Stimulated activated naive B cell treated with anti-CD40 and anti-IgM and Interleukin-4, amounts not matched to agents 10 μg/mL and 1 μg/mL and 100 μg/mL, for 72 hours (primary cell): ENCODE results near the gene ANKS1A.

Experiments
- ATAC-seq, 2 donors: fragments of 150-1000 bp; cut with Tn5 transposase; replicated peaks; 2 replicates each; pipeline ENCODE4 v1.10.0; 2021; ENCODE audit warnings: moderate library complexity in 1 of 2
- DNase-seq: peaks from one replicate; pipeline ENCODE4 v3.0.0; 2021
- H3K27ac Mint-ChIP-seq: one replicate; pipeline ENCODE4 v1.8.0; 2022; ENCODE audit warnings: mild to moderate bottlenecking, mixed read lengths
- H3K27me3 Mint-ChIP-seq, 2 donors: one replicate each; pipeline ENCODE4 v1.8.0; 2022; ENCODE audit warnings: mixed read lengths in 2 of 2
- H3K36me3 Mint-ChIP-seq, 2 donors: one replicate each; pipeline ENCODE4 v1.8.0; 2022; ENCODE audit warnings: mixed read lengths in 2 of 2, mild to moderate bottlenecking in 1 of 2
- H3K4me1 Mint-ChIP-seq, 2 donors: one replicate each; pipeline ENCODE4 v1.8.0; 2022; ENCODE audit warnings: mixed read lengths in 2 of 2, mild to moderate bottlenecking in 1 of 2
- H3K4me3 Mint-ChIP-seq, 2 donors: one replicate each; pipeline ENCODE4 v1.8.0; 2022; ENCODE audit warnings: mild to moderate bottlenecking in 2 of 2, mixed read lengths in 2 of 2, moderate library complexity in 1 of 2
- H3K9me3 Mint-ChIP-seq, 2 donors: one replicate each; pipeline ENCODE4 v1.8.0; 2022; ENCODE audit warnings: mixed read lengths in 2 of 2, mild to moderate bottlenecking in 1 of 2

The ANKS1A gene

GRCh38 chr6:34941421-34941820 is 52.4 kb downstream of the ANKS1A start:
- Mint-ChIP-seq H3K27ac (no peak overlapping the region), H3K27me3 (no peaks in the 10 kb centered on the region), H3K9me3 (peaks cover 0 to 3% of the 10 kb centered on the region in 2 donors), H3K4me1 (peaks cover 3 to 12% of the 10 kb centered on the region in 2 donors), H3K4me3 (no peak overlapping the region), H3K36me3 (peaks cover 3% of the 10 kb centered on the region in 2 donors)
- DNase-seq (no peak), ATAC-seq (no peak)

- Mint-ChIP-seq H3K9me3 (peaks cover 0 to 3% of the 10 kb centered on the region in 2 donors), H3K27me3 (no peaks in the 10 kb centered on the region), H3K27ac (no peak overlapping the region), H3K4me1 (peaks cover 0 to 6% of the 10 kb centered on the region in 2 donors), H3K4me3 (no peak overlapping the region), H3K36me3 (peaks cover 3% of the 10 kb centered on the region in 2 donors)
- DNase-seq (no peak), ATAC-seq (no peak)
Measured at GRCh38 chr6:34945317-34945716, 56.3 kb downstream of the ANKS1A start.

GRCh38 chr6:34947561-34947960 is 58.5 kb downstream of the ANKS1A start:
- no peak for DNase-seq

GRCh38 chr6:34949636-34950035 is 60.6 kb downstream of the ANKS1A start:
- Mint-ChIP-seq H3K27me3 (no peaks in the 10 kb centered on the region), H3K4me1 (peaks cover 3 to 18% of the 10 kb centered on the region in 2 donors), H3K9me3 (peaks cover 0 to 1% of the 10 kb centered on the region in 2 donors), H3K27ac (no peak overlapping the region), H3K36me3 (peaks cover 3 to 4% of the 10 kb centered on the region in 2 donors), H3K4me3 (no peak overlapping the region)
- no peak for ATAC-seq
- DNase-seq, result no peak

More at GRCh38 chr6:34947561-34947960, 58.5 kb downstream of the ANKS1A start:
- Mint-ChIP-seq H3K36me3 (peaks cover 3% of the 10 kb centered on the region in 2 donors), H3K27me3 (no peaks in the 10 kb centered on the region), H3K27ac (no peak overlapping the region), H3K4me3 (no peak overlapping the region), H3K9me3 (peaks cover 0 to 3% of the 10 kb centered on the region in 2 donors), H3K4me1 (peaks cover 0 to 5% of the 10 kb centered on the region in 2 donors)
- ATAC-seq, result no peak

- Mint-ChIP-seq H3K9me3 (no peaks in the 10 kb centered on the region), H3K4me1 (peaks cover 6 to 30% of the 10 kb centered on the region in 2 donors), H3K27me3 (no peaks in the 10 kb centered on the region), H3K27ac (no peak overlapping the region), H3K36me3 (peaks cover 0 to 2% of the 10 kb centered on the region in 2 donors), H3K4me3 (no peak overlapping the region)
- no peak for ATAC-seq
- DNase-seq, result no peak
Measured at GRCh38 chr6:34950849-34951248, 61.8 kb downstream of the ANKS1A start.

GRCh38 chr6:34951731-34952130 is 62.7 kb downstream of the ANKS1A start:
- Mint-ChIP-seq H3K36me3 (peaks cover 0 to 4% of the 10 kb centered on the region in 2 donors), H3K27ac (no peak overlapping the region), H3K4me1 (peaks cover 8 to 38% of the 10 kb centered on the region in 2 donors), H3K27me3 (no peaks in the 10 kb centered on the region), H3K4me3 (no peak overlapping the region), H3K9me3 (no peaks in the 10 kb centered on the region)
- ATAC-seq (no peak), DNase-seq (no peak)

- Mint-ChIP-seq H3K9me3 (no peaks in the 10 kb centered on the region), H3K27ac (peak overlapping the region; percentile 16), H3K4me1 (peaks cover 8 to 43% of the 10 kb centered on the region in 2 donors), H3K27me3 (no peaks in the 10 kb centered on the region), H3K4me3 (no peak overlapping the region), H3K36me3 (peaks cover 4 to 6% of the 10 kb centered on the region in 2 donors)
- ATAC-seq (no peak), DNase-seq (no peak)
Measured at GRCh38 chr6:34953061-34954025, 64.3 kb downstream of the ANKS1A start.

- DNase-seq (no peak), ATAC-seq (peak; percentile 71 to 81)
- H3K9me3 Mint-ChIP-seq, result no peaks in the 10 kb centered on the region
- no peaks in the 10 kb centered on the region for H3K27me3 Mint-ChIP-seq
- H3K4me3 Mint-ChIP-seq, result peak overlapping the region in 1 of 2 donors; percentile 24
- peak overlapping the region; percentile 10 for H3K27ac Mint-ChIP-seq
- peaks cover 8 to 43% of the 10 kb centered on the region in 2 donors for H3K4me1 Mint-ChIP-seq
- peaks cover 4 to 6% of the 10 kb centered on the region in 2 donors for H3K36me3 Mint-ChIP-seq
Measured at GRCh38 chr6:34955442-34955841, 66.4 kb downstream of the ANKS1A start.

- Mint-ChIP-seq H3K27ac (peak overlapping the region; percentile 65), H3K27me3 (no peaks in the 10 kb centered on the region), H3K9me3 (no peaks in the 10 kb centered on the region), H3K36me3 (peaks cover 4 to 6% of the 10 kb centered on the region in 2 donors), H3K4me3 (no peak overlapping the region), H3K4me1 (peaks cover 14 to 56% of the 10 kb centered on the region in 2 donors)
- no peak for ATAC-seq
- DNase-seq, result no peak
Measured at GRCh38 chr6:34957231-34957783, 68.3 kb downstream of the ANKS1A start.

- no peak for DNase-seq
- ATAC-seq, result no peak
- Mint-ChIP-seq H3K4me1 (peaks cover 13 to 48% of the 10 kb centered on the region in 2 donors), H3K4me3 (no peak overlapping the region), H3K27ac (no peak overlapping the region), H3K27me3 (no peaks in the 10 kb centered on the region), H3K36me3 (peaks cover 4 to 6% of the 10 kb centered on the region in 2 donors), H3K9me3 (no peaks in the 10 kb centered on the region)
Measured at GRCh38 chr6:34958734-34959133, 69.7 kb downstream of the ANKS1A start.

- DNase-seq (no peak), ATAC-seq (no peak)
- Mint-ChIP-seq H3K4me3 (no peak overlapping the region), H3K4me1 (peaks cover 12 to 43% of the 10 kb centered on the region in 2 donors), H3K9me3 (no peaks in the 10 kb centered on the region), H3K36me3 (peaks cover 4% of the 10 kb centered on the region in 2 donors), H3K27me3 (no peaks in the 10 kb centered on the region), H3K27ac (no peak overlapping the region)
Measured at GRCh38 chr6:34959224-34959623, 70.2 kb downstream of the ANKS1A start.

- Mint-ChIP-seq H3K4me1 (peaks cover 9 to 24% of the 10 kb centered on the region in 2 donors), H3K27me3 (no peaks in the 10 kb centered on the region), H3K27ac (no peak overlapping the region), H3K36me3 (peaks cover 3 to 4% of the 10 kb centered on the region in 2 donors), H3K9me3 (no peaks in the 10 kb centered on the region), H3K4me3 (no peak overlapping the region)
- ATAC-seq (no peak), DNase-seq (no peak)
Measured at GRCh38 chr6:34961082-34961481, 72.0 kb downstream of the ANKS1A start.

GRCh38 chr6:34961574-34961973 is 72.5 kb downstream of the ANKS1A start:
- Mint-ChIP-seq H3K27me3 (no peaks in the 10 kb centered on the region), H3K27ac (no peak overlapping the region), H3K9me3 (no peaks in the 10 kb centered on the region), H3K4me3 (no peak overlapping the region), H3K4me1 (peaks cover 7 to 20% of the 10 kb centered on the region in 2 donors), H3K36me3 (peaks cover 2 to 4% of the 10 kb centered on the region in 2 donors)
- ATAC-seq (peak; percentile 75 to 81), DNase-seq (no peak)

- DNase-seq, result no peak
- no peaks in the 10 kb centered on the region for H3K27me3 Mint-ChIP-seq
Measured at GRCh38 chr6:34964564-34964963, 75.5 kb downstream of the ANKS1A start.

More at GRCh38 chr6:34964564-34964963, 75.5 kb downstream of the ANKS1A start:
- no peak for ATAC-seq
- peaks cover 7 to 13% of the 10 kb centered on the region in 2 donors for H3K4me1 Mint-ChIP-seq
- H3K27ac Mint-ChIP-seq, result no peak overlapping the region
- H3K4me3 Mint-ChIP-seq, result no peak overlapping the region
- H3K36me3 Mint-ChIP-seq, result peaks cover 2 to 10% of the 10 kb centered on the region in 2 donors
- no peaks in the 10 kb centered on the region for H3K9me3 Mint-ChIP-seq
